NCI-H748 treated with DMSO at 0.1 percent for 48 hours (cell line): ENCODE measurements around the gene TGFB3.
A peak's percentile ranks its signal among the peaks of the same experiment; 100 is the strongest.
"Not testable (repeated sequence)": the region's sequence is repeated elsewhere in the genome, so short reads cannot be mapped to it uniquely, and the experiment has no call there.

Experiments
- DNase-seq: peaks from one replicate; lab custom pipeline; 2025; lab: John Stamatoyannopoulos, UW

The TGFB3 gene

GRCh38 chr14:75960231-75960630 is 21.6 kb downstream of the TGFB3 start:
- DNase-seq, result no peak

- DNase-seq, result no peak
Measured at GRCh38 chr14:75959031-75959430, 22.8 kb downstream of the TGFB3 start.

DNA sequence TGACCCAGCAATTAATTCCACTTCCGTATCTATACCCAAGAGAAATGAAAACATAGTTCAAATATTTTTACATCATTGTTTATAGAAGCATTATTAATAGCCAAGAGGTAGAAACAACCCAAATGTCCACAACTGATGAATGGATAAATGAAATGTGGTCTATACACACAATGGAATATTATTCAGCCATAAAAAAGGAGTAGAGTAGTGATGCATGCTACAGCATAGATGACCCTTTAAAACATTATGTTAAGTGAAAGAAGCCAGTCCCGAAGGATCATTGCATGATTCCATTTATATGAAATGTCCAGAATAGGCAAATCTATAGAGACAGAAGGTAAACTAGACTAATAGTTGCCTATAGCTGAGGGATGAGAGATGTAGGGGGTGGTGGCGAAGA is 29.3 kb downstream of the TGFB3 start:
- no peak for DNase-seq

- no peak for DNase-seq
Measured at GRCh38 chr14:75946785-75947184, 35.0 kb downstream of the TGFB3 start.

GRCh38 chr14:75944607-75945241 is 37.1 kb downstream of the TGFB3 start:
- no peak for DNase-seq

DNA sequence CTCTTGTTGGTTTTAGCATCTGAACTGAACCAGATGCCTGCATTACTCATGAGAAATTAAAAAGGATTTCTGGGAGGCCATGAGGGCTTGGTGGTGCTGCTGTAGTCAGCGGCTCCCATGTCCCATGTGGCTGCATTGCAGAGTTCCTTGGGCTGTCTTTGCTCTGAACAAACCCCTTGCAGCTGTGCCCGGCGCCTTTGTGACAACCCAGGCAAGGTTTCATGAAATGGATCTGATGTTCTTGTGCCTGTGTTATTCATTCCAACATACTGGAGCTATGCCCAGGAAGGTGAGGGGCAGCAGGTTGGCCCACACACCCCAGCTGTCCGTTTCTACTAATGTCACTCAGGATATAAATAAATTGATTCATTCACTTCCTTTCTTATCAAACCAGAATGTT is 40.8 kb downstream of the TGFB3 start:
- no peak for DNase-seq

- no peak for DNase-seq
Measured at GRCh38 chr14:75939200-75939599, 42.6 kb downstream of the TGFB3 start.

DNA sequence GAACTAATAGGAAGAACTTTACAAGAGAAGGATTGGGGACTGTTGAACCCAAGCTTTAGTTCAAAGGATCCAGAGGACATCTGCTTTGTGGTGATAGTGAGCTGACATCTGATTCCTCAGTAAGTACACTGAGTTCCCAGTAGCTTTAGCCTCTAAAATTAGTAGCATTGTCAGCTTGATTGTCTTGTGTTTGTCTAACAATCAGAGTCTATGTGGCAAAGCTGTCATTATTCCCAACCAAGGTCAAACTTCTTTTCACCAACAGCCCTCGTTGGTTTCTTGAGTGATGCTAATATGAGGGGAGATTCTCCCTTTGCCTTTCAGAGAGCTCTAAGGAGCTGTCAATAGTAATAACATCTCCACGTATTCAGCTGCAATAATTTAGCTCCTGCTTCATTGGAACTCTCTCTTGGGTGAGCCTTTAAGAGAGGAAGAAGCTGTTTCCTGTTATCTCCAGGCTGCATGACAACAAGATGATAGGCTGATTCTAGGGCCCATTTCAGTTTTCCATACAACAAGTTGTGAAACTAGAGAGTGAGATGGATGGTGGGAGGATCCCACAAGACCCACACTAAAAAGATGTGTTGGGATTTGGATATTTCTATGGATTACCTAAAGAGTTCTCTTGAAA is 46.7 kb downstream of the TGFB3 start:
- DNase-seq, result peak; percentile 64

- no peak for DNase-seq
Measured at GRCh38 chr14:75933712-75934296, 48.0 kb downstream of the TGFB3 start.

DNA sequence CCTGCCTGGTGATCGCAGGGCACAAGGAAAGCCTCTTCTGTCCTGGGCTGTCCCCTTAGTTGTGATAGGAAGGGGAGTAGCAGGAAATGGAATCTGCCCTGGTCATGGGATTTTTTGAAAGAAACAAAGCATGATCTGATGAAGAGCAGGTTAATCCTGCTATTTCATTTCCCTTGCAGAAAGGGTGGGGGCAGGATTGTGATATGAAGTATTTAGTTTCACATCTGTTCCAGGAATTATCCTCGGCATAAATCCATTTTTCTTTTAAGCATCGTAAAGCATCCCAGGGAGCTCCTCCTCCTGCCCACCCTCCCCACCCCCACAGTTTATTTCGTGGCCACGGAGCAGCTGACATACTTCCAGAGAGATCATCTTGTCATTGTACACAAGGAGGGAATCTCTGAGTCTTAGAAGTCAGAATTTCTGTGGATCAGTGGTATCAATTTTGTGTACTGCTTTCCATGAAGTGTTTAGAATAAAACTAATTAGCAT is 53.1 kb downstream of the TGFB3 start:
- DNase-seq, result no peak

DNA sequence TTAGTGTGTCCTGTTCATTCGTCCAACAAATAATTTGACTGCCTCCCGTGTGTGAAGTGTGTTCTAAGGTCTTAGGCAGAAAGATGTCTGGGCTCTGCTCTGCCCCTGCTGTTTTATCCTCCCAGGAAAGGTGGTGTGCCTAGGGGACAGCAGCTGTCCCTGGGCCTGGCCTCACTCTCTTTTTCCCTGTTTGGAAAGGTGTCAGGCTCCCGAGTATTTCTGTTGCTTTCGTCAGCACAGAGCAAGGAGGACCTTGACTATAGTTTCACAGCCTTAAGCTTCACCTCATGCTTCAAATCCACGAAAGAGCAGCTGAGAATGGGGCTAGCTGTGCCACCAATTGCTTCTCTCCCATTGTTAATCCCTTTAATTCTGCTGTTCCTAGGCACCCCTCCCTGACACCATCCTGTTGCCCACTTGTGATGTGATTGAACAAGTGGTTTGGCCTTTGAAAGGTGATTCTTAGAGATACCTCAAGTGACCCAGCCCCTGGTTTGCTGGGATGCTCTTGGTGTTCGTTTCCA is 54.2 kb downstream of the TGFB3 start:
- no peak for DNase-seq

DNA sequence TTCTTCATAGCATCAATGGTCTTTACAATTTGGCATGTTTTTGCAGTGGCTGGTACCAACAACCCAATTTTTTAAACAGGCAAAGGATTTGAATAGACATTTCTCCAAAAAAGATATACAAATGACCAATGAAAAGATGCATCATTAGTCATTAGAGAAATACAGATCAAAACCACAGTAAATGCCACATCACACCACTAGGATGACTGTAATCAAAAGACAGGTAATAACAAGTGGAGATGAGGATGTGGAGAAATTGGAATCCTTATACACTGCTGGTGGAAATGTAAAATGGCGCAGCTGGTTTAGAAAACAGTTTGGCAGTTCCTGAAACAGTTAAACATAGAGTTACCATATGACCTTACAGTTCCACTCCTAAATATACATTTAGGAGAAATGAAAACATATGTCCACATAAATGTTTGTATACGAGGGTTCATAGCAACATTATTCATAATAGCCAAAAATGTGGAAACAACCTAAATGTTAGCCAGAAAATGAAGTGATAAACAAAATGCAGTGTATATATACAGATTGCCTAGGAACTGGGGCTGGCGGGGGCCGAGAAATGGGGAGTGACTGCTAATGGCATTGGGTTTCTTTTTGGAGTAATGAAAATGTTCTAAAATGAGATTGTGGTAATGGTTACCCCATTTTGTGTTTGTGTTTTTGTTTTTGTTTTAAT is 55.2 kb downstream of the TGFB3 start:
- DNase-seq, result no peak

- not testable (repeated sequence) for DNase-seq
Measured at GRCh38 chr14:75925141-75925840, 56.5 kb downstream of the TGFB3 start.

DNA sequence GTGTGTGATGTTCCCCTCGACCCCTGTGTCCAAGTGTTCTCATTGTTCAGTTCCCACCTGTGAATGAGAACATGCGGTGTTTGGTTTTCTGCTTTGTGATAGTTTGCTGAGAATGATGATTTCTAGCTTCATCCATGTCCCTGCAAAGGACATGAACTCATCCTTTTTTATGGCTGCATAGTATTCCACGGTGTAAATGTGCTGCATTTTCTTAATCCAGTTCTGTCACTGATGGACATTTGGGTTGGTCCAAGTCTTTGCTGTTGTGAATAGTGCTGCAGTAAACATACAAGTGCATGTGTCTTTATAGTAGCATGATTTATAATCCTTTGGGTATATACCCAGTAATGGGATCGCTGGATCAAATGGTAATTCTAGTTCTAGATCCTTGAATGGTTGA is 61.4 kb downstream of the TGFB3 start:
- not testable (repeated sequence) for DNase-seq

GRCh38 chr14:75917946-75918335 is 63.9 kb downstream of the TGFB3 start:
- DNase-seq, result no peak

- no peak for DNase-seq
Measured at GRCh38 chr14:75917322-75917945, 64.4 kb downstream of the TGFB3 start.

DNA sequence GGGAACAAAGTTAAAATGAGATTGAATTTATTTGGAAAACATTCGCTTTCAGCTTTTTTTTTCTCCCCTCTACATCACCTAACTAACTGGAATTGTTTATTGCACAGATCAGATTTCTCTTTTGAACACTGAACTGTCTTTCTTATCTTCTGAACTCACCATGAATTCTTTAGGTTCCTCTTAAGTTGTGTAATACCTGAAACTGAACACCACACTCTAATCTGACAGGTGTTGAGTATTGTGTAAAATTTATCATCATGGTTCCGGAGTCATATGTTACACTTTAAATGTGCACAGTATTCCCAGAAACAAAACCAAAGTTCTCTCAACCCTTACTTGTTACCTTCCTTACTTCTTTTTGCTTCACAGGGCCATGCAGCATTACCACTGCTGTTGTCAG is 66.8 kb downstream of the TGFB3 start:
- no peak for DNase-seq

DNA sequence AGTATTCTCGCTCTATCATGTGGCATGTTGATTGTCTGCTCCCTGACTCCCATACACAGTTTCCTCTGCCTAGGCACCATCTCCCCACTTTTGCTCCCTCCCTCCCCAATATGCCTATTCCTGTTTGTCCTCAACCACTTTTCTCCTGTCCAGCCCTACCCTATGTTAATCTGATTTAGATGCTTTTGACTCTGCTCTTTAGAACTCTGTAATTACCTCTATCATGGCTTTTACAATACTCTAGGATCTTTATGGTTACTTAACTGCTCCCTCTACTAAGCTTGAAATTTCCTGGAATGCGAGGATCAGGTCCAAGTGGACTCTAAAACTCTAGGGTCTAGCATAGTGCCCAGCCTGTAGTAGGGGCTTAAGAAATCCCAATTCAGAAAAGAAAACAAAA is 68.6 kb downstream of the TGFB3 start:
- no peak for DNase-seq

GRCh38 chr14:75911883-75912282 is 69.9 kb downstream of the TGFB3 start:
- no peak for DNase-seq

GRCh38 chr14:75910048-75910447 is 71.7 kb downstream of the TGFB3 start:
- DNase-seq, result no peak

DNA sequence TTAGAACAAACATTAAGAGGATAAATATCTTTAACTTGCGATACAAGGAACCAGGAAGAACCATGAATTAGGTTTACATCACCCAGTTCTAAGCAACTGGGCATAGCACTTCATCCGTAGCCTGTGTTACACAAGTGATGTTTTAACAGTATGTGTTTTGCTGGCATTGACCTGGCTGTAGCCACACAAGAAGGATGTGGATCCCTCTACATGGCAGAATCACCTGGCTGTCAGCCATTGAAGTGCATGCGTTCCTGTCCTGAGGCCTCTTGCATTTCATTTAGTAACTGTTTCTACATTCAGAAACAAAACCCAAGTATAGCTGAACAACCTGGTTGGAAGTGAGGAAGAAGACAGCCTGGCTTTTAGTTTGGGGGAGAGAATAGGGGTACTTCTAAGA is 72.2 kb downstream of the TGFB3 start:
- DNase-seq, result no peak
